GM23248 (cell line): ENCODE data around the gene ACACA. TPM values are rescaled to one million over a fixed set of nuclear protein-coding genes. Genes with fewer than 3 reads are reported as not detected.
A peak's percentile ranks its signal among the peaks of the same experiment; 100 is the strongest.
"Not testable (repeated sequence)": the region's sequence is repeated elsewhere in the genome, so short reads cannot be mapped to it uniquely, and the experiment has no call there.

Experiments
- DNase-seq: peaks from one replicate; pipeline ENCODE4 v3.0.0-alpha.2; 2015
- H2AFZ ChIP-seq: fragments of 200-600 bp; sonication (generic); 2 replicates; pipeline ENCODE4 v1.6.1; 2016; ENCODE audit warnings: antibody characterized with exemption
- H3F3A ChIP-seq: fragments of 200-600 bp; sonication (generic); 2 replicates; pipeline ENCODE4 v1.6.1; 2016; ENCODE audit warnings: mild to moderate bottlenecking, antibody characterized with exemption, mixed run types; ENCODE audit not compliant: insufficient read depth
- H3K27ac ChIP-seq: fragments of 200-600 bp; sonication (generic); 2 replicates; pipeline ENCODE4 v1.5.1; 2016; ENCODE audit warnings: mild to moderate bottlenecking
- H3K27me3 ChIP-seq: fragments of 200-600 bp; sonication (generic); replicated peaks from 2 replicates; pipeline ENCODE4 v1.6.1; 2016; ENCODE audit warnings: mild to moderate bottlenecking; ENCODE audit not compliant: insufficient read depth
- H3K36me3 ChIP-seq: fragments of 200-600 bp; sonication (generic); 2 replicates; pipeline ENCODE4 v1.6.1; 2016; ENCODE audit warnings: low read depth, mild to moderate bottlenecking
- H3K4me1 ChIP-seq: fragments of 200-600 bp; sonication (generic); 2 replicates; pipeline ENCODE4 v1.6.1; 2016; ENCODE audit warnings: mild to moderate bottlenecking; ENCODE audit not compliant: insufficient read depth
- H3K4me2 ChIP-seq: fragments of 200-600 bp; sonication (generic); one replicate; pipeline ENCODE4 v1.6.1; 2016; ENCODE audit warnings: mild to moderate bottlenecking; ENCODE audit not compliant: unreplicated experiment
- H3K4me3 ChIP-seq: fragments of 200-600 bp; sonication (generic); 2 replicates; pipeline ENCODE4 v1.5.1; 2016; ENCODE audit warnings: mild to moderate bottlenecking
- H3K79me2 ChIP-seq: fragments of 200-600 bp; sonication (generic); 2 replicates; pipeline ENCODE4 v1.6.1; 2016; ENCODE audit warnings: mild to moderate bottlenecking; ENCODE audit not compliant: insufficient read depth
- H3K9ac ChIP-seq: fragments of 200-600 bp; sonication (generic); 2 replicates; pipeline ENCODE4 v1.6.1; 2016; ENCODE audit warnings: mild to moderate bottlenecking
- H3K9me2 ChIP-seq: fragments of 200-600 bp; sonication (generic); 2 replicates; pipeline ENCODE4 v1.6.1; 2016; ENCODE audit warnings: mixed run types, mild to moderate bottlenecking, moderate library complexity; ENCODE audit not compliant: insufficient read depth
- H3K9me3 ChIP-seq: fragments of 200-600 bp; sonication (generic); one replicate; pipeline ENCODE4 v1.6.1; 2017; ENCODE audit warnings: low read depth
- H4K20me1 ChIP-seq: fragments of 200-600 bp; sonication (generic); 2 replicates; pipeline ENCODE4 v1.6.0; 2016; ENCODE audit not compliant: insufficient read depth
- EZH2 ChIP-seq: fragments of 200-600 bp; sonication (generic); IDR thresholded peaks from 2 replicates; pipeline ENCODE4 v1.6.1; 2018; ENCODE audit warnings: antibody characterized with exemption, mild to moderate bottlenecking; ENCODE audit not compliant: insufficient read depth, poor library complexity, severe bottlenecking
- EZH2phosphoT487 ChIP-seq: fragments of 200-600 bp; sonication (generic); IDR thresholded peaks from 2 replicates; pipeline ENCODE4 v1.6.1; 2018; ENCODE audit warnings: antibody characterized with exemption, moderate library complexity, mild to moderate bottlenecking, low read depth; ENCODE audit not compliant: insufficient read depth
- WGBS, 2 experiments: methylation state at CpG; one replicate each; pipeline ENCODE4 v1.1.6; 2015 to 2017; ENCODE audit warnings: low lambda C conversion rate in 2 of 2, low coverage in 1 of 2; ENCODE audit errors: missing lambda C conversion rate in 2 of 2; 5-methylcytosine and 5-hydroxymethylcytosine counted together
- in situ Hi-C: fragments of 300-500 bp; cut with MboI; formaldehyde crosslinking; loops from 2 replicates; pipeline ENCODE4 v1.15.0; 2020
- polyA plus RNA-seq: library from polyadenylated mRNA; unstranded; fragments of >200 nt; fragmentation: Nextera tagmentation; extraction: Ambion mirVana; gene quantifications from 2 replicates; pipeline ENCODE4 v1.2.1, GENCODE V29; 2016
- total RNA-seq: library from RNA; depleted of rRNA; stranded (reverse); fragments of >200 nt; shearing (Covaris generic); gene quantifications from 2 replicates; pipeline ENCODE4 v1.2.3, GENCODE V29; 2014; rRNA removed

ACACA gene
- total RNA-seq (21.9 and 38.3 TPM in 2 replicates), polyA plus RNA-seq (10.2 and 10.3 TPM in 2 replicates)

- H3K9ac ChIP-seq = peak within 1 kb of the TSS; percentile 89
- no peak for TF ChIP-seq EZH2phosphoT487
- TF ChIP-seq EZH2 = no peak
- peaks cover 6% of the 10 kb centered on the region; the same call in 1 of the 2 replicates for H3F3A ChIP-seq
- peaks cover 9% of the 10 kb centered on the region for H3K36me3 ChIP-seq
- peak within 1 kb of the TSS; percentile 95 for H3K4me3 ChIP-seq
- H3K4me1 ChIP-seq = peaks cover 18% of the 10 kb centered on the region
- H2AFZ ChIP-seq = peak within 1 kb of the TSS; percentile 96
- in situ Hi-C loops = no loop called here
- H4K20me1 ChIP-seq = no peaks in the 10 kb centered on the region
- H3K27ac ChIP-seq = peak within 1 kb of the TSS; percentile 87
- peak within 1 kb of the TSS; percentile 83 for H3K4me2 ChIP-seq
- DNase-seq = peak; percentile 93
- peaks cover 82% of the 10 kb centered on the region for H3K79me2 ChIP-seq
- no peaks in the 10 kb centered on the region for H3K9me2 ChIP-seq
- WGBS, 2 experiments = 1 to 2% methylated on average over 28 to 58 of the region's 98 CpGs
- H3K27me3 ChIP-seq = no peaks in the 10 kb centered on the region
- no peaks in the 10 kb centered on the region for H3K9me3 ChIP-seq
Measured at GRCh38 chr17:37406635-37407461, at the start of gene ACACA, which contains the start of gene TADA2A. TSS of gene ACACA (minus strand) at chr17:37406836. CDS start at chr17:37406299, 537 bp downstream. TSS of gene TADA2A (plus strand) at chr17:37406886. CDS start at chr17:37411366, 4,480 bp downstream.

DNA sequence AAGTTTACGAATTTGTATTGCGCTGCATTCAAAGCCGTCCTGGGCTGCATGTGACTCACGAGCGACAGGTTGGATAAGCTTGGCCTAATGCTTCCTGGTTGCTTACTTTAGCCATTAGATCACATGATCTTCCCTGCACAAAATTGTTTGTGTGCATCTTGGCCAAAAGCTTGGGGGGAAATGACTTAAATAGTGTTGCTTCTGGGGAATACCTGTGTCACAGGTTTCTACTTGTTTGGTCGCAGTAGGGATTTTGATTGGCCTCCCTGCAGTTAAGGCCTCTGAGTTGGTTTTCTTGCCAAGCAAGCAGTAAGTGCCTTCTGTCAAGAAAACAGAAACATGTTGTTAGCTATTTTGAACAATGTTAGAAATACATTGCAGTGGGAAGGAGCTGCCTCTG is 43.5 kb upstream of the ACACA start:
- H3K4me2 ChIP-seq = no peak overlapping the region
- 97 to 100% methylated on average over 6 of the region's 6 CpGs for WGBS, 2 experiments
- in situ Hi-C loops = no loop called here

GRCh38 chr17:37447641-37448040 is 41.0 kb upstream of the ACACA start:
- peak overlapping the region; percentile 15 for H3K4me2 ChIP-seq
- no peaks in the 10 kb centered on the region for H3K9me2 ChIP-seq
- peak overlapping the region; percentile 13; the same call in 1 of the 2 replicates for H3K9ac ChIP-seq
- in situ Hi-C loops = no loop called here
- H3K36me3 ChIP-seq = peaks cover 18% of the 10 kb centered on the region
- 86 to 95% methylated on average over 1 of the region's 1 CpG for WGBS, 2 experiments
- H2AFZ ChIP-seq = no peak overlapping the region
- DNase-seq = peak; percentile 83
- H4K20me1 ChIP-seq = no peaks in the 10 kb centered on the region
- no peaks in the 10 kb centered on the region for H3K27me3 ChIP-seq
- peaks cover 23% of the 10 kb centered on the region for H3F3A ChIP-seq
- H3K4me1 ChIP-seq = peaks cover 21% of the 10 kb centered on the region
- TF ChIP-seq EZH2phosphoT487 (no peak), EZH2 (no peak)
- H3K79me2 ChIP-seq = peaks cover 33% of the 10 kb centered on the region
- peak overlapping the region; percentile 63 for H3K27ac ChIP-seq
- no peaks in the 10 kb centered on the region for H3K9me3 ChIP-seq
- no peak overlapping the region for H3K4me3 ChIP-seq

More for the DNA sequence above, 43.5 kb upstream of the ACACA start:
- peaks cover 34% of the 10 kb centered on the region for H3K4me1 ChIP-seq
- H3K27ac ChIP-seq = no peak overlapping the region
- H3K4me3 ChIP-seq = no peak overlapping the region
- no peak overlapping the region for H2AFZ ChIP-seq
- peaks cover 9% of the 10 kb centered on the region; the same call in 1 of the 2 replicates for H3K36me3 ChIP-seq
- H3F3A ChIP-seq = peaks cover 28% of the 10 kb centered on the region
- H4K20me1 ChIP-seq = no peaks in the 10 kb centered on the region
- H3K9me2 ChIP-seq = no peaks in the 10 kb centered on the region
- no peak for DNase-seq
- no peaks in the 10 kb centered on the region for H3K9me3 ChIP-seq
- no peak overlapping the region for H3K9ac ChIP-seq
- no peak for TF ChIP-seq EZH2
- no peak for TF ChIP-seq EZH2phosphoT487
- H3K27me3 ChIP-seq = no peaks in the 10 kb centered on the region
- peaks cover 36% of the 10 kb centered on the region for H3K79me2 ChIP-seq

- Histone ChIP-seq H3K27me3 (no peaks in the 10 kb centered on the region), H3K9ac (no peak overlapping the region), H3K27ac (no peak overlapping the region), H3K79me2 (peaks cover 20% of the 10 kb centered on the region), H3F3A (peaks cover 23% of the 10 kb centered on the region), H2AFZ (no peak overlapping the region), H3K4me2 (no peak overlapping the region), H3K9me2 (no peaks in the 10 kb centered on the region), H3K4me3 (no peak overlapping the region), H3K36me3 (peaks cover 26% of the 10 kb centered on the region), H3K9me3 (no peaks in the 10 kb centered on the region), H4K20me1 (no peaks in the 10 kb centered on the region), H3K4me1 (peaks cover 19% of the 10 kb centered on the region)
- in situ Hi-C loops = no loop called here
- TF ChIP-seq EZH2 = no peak
- DNase-seq = no peak
- 97 to 99% methylated on average over 4 of the region's 4 CpGs for WGBS, 2 experiments
Measured at GRCh38 chr17:37446027-37446426, 39.4 kb upstream of the ACACA start.

DNA sequence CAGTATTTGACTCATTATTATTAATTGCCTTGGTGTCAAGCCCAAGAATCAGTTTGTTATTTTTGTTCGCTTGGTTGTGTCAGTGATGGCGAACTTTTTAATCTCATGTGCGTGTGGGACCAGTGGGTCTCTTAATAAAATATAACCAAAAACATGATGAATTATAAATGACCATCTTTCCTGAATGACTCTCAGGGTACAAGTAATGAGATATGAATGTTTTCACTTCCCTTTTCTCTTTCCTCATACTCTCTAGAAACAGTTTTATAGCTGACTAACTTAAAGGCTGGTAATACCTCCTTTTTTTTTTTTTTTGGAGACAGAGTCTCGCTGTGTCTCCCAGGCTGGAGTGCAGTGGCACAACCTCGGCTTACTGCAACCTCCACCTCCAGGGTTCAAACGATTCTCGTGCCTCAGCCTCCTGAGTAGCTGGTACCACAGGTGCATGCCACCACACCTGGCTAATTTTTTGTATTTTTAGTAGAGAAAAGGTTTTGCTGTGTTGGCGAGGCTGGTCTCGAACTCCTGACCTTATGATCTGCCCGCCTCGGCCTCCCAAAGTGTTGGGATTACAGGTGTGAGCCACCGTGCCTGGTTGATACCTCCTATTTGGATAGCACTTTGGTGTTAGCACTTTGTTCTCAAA is 34.9 kb upstream of the ACACA start:
- H3K79me2 ChIP-seq, H4K20me1 ChIP-seq, H3K4me2 ChIP-seq, H2AFZ ChIP-seq, H3K9me2 ChIP-seq, H3K27ac ChIP-seq, H3K27me3 ChIP-seq, in situ Hi-C loops, H3K9ac ChIP-seq, H3F3A ChIP-seq, H3K9me3 ChIP-seq, H3K4me3 ChIP-seq, H3K4me1 ChIP-seq: not testable (repeated sequence)
- DNase-seq = peak; percentile 15
- H3K36me3 ChIP-seq = peaks cover 45% of the 10 kb centered on the region
- WGBS, 2 experiments = 94 to 97% methylated on average over 12 of the region's 12 CpGs
